Measurements from ENCODE around the gene DTNBP1.

Gene DTNBP1

DNA sequence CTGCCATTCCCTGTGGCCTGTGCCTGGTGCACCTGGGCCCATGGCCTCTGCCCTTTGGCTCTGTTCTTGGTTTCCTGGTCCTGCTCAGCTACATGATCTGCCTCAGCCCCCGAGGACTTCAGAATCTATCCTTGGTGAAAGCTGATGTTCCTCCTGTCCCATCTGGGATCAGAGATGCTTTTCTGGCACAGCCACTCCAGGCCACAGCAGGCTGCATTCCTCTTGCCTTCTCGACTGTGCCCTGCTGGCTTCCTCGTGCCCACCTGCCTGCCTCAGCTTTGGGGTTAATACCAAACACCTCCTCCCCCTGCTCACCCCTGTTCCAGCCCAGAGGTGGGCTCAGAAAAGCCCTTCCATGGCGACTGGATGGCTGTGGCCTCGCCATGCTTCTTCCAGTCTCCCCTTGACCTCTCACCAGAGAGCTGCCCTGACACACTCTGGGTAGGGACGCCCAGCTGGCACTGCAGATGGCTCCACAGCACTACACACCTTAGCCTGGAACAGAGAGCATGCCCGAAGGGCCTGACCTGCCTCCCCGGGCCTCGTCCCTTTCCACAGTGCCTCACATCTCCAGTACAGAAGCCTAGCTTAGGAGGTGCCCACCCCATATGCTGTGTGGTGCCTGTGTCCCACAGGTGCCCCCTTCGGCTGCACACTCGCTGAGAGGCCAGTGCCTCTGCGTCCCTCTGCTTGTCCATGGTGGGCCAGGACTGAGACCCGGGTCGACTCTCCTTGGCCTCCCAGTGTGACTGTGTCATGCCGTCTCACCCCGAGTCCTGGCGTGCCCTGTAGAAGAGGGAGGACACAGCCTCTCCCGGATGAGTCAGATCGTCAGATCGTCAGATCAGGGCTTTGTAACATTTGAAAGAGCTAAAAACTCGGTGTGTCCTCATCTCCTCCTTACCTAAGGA is 148.8 kb downstream of the DTNBP1 start:
- no peak for DNase-seq (ENCODE audit: low read depth)

DNA sequence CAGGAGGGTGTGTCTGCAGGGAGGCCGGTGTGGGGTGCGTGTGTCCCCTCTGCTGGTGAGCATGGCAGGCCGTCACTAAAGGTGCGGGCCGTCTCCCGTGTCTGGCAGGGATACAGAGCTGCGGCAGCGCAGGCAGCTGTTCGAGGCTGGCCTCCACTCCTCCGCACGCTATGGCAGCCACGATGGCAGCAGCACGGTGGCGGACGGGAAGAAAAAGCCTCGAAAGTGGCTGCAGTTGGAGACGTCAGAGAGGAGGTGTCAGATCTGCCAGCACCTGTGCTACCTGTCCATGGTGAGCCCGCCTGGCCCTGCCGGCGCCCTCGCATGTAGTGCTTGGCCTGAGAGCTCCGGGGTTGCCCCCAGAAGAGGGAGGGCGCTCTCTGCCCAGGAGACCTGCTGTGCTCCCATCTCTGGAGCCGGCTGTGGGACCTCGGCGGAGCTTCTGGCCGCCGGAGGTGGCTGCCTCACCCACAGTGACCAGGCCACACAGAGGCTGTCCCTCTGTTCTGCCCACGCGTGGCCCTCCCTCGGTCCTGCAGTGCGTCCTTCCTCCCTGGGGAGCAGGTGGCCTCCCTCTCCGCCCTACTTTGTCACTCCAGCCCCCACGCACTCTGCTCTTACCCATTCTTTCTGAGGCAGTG is 149.6 kb downstream of the DTNBP1 start:
- no peak for DNase-seq (ENCODE audit: low read depth)

DNA sequence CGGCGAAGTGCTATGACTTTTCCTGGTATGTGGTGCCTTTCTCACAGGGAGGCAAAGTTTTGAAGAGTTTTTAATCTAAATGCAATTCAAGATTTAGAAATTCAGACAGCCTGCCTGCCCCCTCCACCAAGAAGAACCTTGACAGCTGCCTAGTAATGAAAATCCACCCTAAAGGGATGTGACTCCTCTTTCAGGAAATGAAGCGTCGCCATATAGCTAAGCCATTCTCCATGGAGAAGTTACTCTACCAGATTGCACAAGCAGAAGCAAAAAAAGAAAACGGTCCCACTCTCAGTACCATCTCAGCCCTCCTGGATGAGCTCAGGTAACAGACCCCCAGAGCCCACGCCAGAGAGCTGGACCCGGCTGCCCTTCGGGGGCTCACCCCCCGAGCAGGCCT is 150.1 kb downstream of the DTNBP1 start:
- DNase-seq (ENCODE audit: low read depth), result no peak

DNA sequence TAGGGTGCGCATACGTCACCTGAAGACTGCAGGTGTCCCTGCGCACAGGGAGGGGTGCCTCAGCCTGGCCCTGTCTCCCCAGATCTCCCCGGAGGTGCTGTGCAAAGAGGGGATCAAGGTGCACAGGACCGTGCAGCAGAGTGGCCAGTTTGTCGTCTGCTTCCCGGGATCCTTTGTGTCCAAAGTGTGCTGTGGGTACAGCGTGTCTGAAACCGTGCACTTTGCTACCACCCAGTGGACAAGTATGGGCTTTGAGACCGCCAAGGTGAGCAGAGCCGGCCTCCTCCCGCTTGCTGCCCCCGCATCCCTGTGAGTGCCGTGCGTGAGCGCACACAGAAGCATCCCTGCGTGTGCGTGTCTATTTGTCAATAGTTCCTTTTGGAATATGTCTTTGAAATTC is 150.7 kb downstream of the DTNBP1 start:
- no peak for DNase-seq (ENCODE audit: low read depth)

DNA sequence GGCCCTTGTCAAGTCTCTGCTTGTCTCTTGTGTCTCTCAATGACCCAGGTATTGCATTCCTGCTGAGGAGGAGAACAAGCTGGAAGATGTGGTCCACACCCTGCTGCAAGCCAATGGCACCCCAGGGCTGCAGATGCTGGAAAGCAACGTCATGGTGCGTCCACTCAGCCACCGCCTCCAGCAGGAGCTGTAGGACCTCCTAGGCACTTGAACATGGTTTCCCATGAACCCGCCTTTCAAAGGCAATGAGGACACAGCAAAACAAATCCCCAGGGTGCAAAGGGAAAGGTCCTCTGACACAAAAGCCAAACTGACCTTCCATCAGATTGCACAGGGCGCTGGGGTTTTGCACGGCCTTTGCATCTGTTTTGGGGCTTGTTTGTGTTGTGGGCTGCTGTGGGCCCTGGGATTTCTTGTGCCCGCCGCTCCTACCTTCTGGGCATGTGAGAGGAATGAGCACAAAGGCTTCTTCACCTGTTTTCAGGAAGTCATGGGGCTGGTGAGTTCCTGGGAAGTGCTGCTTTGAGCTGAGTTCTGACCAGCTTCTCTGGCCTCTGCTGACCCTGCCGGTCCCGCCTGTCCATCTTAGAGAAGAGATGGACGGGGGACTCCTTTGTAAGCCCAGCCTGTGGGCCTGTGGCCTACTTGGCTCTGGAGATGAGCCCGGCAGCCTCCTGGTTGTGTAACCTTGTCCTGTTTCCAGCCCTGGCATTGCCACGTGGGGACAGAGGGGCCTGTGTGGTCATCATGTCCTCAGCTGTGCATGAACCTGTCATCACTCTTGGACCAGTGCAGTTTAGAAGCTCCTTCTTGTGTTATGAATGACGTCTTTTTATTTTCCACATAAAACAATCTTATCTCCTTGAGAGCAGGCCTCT is 151.3 kb downstream of the DTNBP1 start:
- no peak for DNase-seq (ENCODE audit: low read depth)

DNA sequence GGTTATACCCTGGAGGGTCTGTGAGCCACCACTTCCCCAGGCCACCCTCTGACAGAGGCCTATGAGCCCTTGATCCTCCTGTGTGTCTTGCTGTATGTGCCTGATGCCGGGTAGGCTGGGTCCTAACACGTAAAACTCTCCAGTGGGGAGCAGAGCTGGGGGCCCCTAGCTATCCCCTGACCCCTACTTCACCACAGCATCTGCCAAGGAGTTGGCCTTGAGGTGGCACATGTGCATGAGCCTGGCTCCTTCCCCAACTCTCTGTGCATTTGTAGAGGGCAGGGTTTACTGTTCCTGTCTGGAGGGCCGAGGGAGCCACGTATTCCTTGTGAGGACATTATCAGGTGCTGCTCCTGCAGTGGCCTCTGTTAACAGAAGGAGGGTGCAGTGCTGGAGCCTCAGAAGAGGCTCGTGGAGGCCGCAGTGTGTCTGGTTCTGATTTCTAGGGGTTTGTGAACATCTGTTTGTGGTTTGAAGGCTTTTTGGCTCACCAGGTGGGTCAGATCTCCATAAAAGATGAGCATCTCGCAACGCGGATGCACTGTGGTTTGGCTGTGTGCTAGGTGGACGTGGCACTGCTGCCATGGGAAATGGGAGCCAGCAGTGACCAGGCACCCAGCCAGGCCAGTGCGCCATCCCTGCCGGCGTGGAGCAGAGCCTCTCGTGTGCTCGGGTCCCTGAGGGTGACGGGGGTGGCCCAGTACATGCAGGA is 152.1 kb downstream of the DTNBP1 start:
- DNase-seq (ENCODE audit: low read depth), result no peak

DNA sequence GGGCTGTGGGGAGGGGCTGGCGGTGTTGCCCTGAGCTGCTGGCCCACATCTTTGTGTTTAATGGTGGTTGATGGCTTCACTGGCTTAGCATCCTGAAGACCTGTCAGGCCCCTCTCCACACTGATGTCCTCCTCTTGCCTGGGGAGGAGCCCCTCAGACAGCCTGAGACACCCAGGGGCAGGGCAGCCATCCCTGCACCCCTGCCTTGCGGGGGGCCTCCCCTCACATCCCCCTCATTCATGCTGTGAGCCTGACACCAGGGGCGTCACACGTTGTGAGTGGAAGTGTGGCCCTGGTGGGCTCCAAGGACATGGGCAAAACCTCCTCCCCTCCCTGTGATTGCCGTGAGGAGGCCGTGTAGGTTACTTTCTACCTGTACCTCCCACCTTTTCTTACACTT is 152.7 kb downstream of the DTNBP1 start:
- DNase-seq (ENCODE audit: low read depth), result no peak

- no peak for DNase-seq (ENCODE audit: low read depth)
These were observed 153.4 kb downstream of the DTNBP1 start for GRCh38 chr6:15509335-15509933.

DNA sequence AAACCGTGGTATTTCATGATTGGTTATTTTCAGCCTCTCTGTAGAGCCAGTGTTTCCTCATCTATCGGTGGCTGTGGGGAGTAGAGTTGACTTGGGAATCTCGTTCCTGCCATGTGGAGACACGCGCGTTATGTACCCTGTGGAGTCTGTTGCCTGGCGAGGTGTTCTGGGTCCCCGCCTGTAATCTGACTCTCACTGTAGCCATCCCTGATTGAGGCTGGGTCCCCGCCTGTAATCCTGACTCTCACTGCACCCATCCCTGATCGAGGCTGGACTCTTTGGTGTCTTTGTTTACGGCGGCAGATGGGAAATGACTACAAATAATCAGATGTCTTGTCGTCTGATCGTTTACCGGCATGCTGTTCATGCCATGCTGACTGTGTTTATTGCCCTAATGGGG is 153.9 kb downstream of the DTNBP1 start:
- no peak for DNase-seq (ENCODE audit: low read depth)

- no peak for DNase-seq (ENCODE audit: low read depth)
These were observed 154.4 kb downstream of the DTNBP1 start for GRCh38 chr6:15508441-15508871.

DNA sequence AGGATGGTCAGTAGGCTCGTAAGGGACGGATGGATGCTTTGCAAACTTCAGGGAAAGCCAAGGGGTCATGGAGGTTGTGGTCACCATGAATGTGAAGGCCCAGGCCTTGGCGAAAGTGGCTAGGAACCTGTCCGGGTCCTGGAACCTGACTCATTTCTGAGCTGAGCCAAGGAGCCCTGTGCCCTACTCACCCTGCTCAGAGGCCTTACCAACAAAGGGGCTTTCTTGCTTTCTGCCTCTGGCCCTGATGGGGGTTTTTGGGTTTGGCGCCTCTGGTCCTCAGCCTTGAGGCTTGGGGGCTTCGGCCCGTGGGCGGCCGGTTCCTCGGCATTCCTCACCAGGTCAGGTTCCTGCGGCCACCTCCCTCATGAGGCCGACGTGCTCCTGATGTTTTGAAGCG is 155.1 kb downstream of the DTNBP1 start:
- no peak for DNase-seq (ENCODE audit: low read depth)

GRCh38 chr6:15507221-15507620 is 155.6 kb downstream of the DTNBP1 start:
- DNase-seq (ENCODE audit: low read depth), result no peak

DNA sequence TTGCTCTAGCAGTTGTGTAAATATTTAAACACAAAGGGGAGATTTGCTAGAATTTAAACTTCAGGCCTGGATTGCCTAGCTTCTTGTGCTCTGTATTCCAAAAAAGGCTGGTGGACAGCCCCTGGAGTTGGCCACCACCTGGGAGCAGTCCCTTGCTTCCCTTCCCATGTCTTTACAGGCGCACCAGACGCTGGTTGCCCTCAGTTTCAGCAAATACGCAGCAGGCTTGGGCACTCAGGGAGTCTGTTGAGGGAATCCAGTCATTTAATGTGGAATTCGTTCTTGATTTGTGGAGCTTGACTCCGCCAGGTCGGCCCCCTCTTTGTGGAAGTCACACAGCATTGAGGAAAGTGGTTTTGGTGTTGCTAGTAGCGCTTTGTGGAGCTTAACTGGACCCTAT is 156.8 kb downstream of the DTNBP1 start:
- no peak for DNase-seq (ENCODE audit: low read depth)

- no peak for DNase-seq (ENCODE audit: low read depth)
These were observed 157.3 kb downstream of the DTNBP1 start for GRCh38 chr6:15505463-15505918.

GRCh38 chr6:15504581-15505350 is 158.1 kb downstream of the DTNBP1 start:
- DNase-seq (ENCODE audit: low read depth), result no peak

- DNase-seq (ENCODE audit: low read depth), result no peak
These were observed 158.8 kb downstream of the DTNBP1 start for GRCh38 chr6:15504040-15504495.

- no peak for DNase-seq (ENCODE audit: low read depth)
These were observed 159.5 kb downstream of the DTNBP1 start for GRCh38 chr6:15503346-15503680.

DNA sequence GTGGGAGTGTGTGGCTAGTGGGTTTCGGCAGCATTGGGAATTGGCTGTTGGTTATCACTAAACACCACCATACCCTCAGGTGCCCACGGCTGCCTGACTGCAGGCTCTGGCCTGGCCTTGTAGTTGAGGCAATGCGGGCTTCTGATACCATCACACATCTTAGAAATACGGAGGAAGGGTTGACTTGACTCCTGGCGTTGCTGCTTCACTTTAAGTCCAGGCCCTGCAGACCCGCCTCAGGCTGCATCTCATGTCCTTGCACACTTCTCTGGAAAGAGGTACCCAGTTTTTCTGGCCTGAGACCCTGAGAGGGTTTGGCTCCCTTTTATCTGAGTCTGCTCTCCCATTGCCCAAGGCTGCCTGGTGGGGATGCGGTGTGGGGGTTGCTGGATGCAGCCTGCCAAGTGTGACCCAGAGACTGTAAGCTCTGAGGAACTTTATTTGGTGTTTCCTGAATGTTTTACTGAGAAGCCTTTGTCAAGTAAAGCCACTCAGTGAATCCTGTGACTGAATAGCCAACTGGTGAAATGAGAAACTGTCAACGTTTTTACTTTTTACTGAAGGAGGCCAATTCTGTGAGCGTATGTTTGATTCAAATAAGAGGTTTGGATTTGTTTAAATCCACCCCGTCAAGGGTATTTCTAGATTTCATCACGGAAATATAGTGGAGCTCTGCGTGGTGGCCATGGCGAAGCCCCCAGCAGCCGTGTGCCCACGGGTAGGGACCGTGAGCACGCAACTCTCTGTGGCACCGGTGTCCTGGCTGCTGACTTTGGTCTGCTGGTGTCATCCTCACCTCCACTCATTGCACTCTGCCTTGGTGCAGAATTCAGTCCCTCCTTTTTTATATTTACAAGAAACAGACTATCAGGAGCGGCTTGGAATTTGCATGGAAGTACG is 160.1 kb downstream of the DTNBP1 start:
- no peak for DNase-seq (ENCODE audit: low read depth)

- no peak for DNase-seq (ENCODE audit: low read depth)
These were observed 160.9 kb downstream of the DTNBP1 start for GRCh38 chr6:15501826-15502445.

Data from stimulated activated CD8-positive, alpha-beta memory T cell treated with anti-CD3 and anti-CD28 coated beads, Interleukin-7, amount 100 ng/mL, for 24 hours (primary cell).